NCI-H524 treated with DMSO at 0.1 percent for 48 hours (cell line): ENCODE results near the gene LCP1.

Experiments used
- DNase-seq: peaks from one replicate; lab custom pipeline; 2025; lab: John Stamatoyannopoulos, UW

LCP1 gene

GRCh38 chr13:46101002-46101401, 81.0 kb downstream of the LCP1 start:
- DNase-seq = no peak

GRCh38 chr13:46100191-46100815, 81.7 kb downstream of the LCP1 start:
- no peak for DNase-seq

DNA sequence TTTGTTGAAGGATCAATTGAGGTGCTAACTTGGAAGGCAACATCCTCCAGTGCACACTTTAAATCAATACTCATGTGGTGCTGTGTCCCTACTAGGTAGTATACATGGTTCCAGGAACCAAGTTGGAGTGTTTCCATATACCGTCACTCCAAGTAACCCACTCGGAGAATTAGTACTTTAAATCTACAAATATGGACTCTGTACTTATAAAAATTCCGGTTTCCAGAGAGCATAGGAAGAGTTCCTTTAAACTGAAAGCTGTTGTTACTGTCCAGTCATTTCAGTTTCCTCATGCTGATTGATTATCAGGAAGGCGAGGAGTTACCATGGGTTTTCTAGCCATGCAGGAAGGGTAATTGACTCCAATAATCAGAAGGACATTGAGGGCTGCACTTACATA, 84.3 kb downstream of the LCP1 start:
- no peak for DNase-seq

DNA sequence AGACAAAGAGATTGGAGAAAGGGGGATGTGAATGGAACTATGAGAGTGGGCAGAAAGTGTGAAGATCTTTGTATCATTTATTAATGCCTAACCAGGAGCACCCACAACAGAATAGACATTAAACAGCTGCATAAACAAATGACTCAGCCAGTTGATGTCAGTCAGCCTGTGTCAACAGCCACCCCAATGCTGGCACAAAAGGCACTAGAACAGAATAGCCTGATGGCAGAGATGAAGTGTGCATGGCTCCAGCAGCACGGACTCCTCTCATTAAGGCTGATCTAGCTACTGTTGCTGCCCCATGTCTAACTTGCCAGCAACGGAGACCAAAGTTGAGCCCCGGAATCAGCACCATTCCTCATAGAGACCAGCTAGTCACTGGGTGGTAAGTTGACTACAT, 85.0 kb downstream of the LCP1 start:
- no peak for DNase-seq

- no peak for DNase-seq
Observed at GRCh38 chr13:46094478-46094877, 87.5 kb downstream of the LCP1 start.

- DNase-seq = no peak
Observed at GRCh38 chr13:46088821-46089562, 93.0 kb downstream of the LCP1 start.

- no peak for DNase-seq
Observed at GRCh38 chr13:46087481-46087880, 94.5 kb downstream of the LCP1 start.

DNA sequence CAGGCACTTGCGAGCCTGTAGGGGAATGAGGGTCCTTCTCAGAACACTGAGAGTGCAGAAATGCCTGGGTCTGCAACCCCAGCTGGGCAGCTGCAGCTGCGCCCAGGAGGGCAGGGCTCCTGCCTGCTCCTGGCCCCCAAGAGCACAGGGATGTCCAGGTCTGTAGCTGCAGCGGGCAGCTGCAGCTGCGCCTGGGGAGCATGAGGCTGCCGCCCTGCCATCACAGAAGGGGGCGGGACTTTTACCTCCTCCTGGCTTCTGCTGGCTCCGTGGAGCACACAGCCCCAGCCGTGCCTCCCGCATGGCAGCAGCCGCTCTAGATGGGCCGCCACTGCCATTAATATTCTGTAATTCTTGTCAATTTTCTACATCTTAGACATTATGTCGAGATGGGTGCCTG, 95.0 kb downstream of the LCP1 start:
- no peak for DNase-seq

DNA sequence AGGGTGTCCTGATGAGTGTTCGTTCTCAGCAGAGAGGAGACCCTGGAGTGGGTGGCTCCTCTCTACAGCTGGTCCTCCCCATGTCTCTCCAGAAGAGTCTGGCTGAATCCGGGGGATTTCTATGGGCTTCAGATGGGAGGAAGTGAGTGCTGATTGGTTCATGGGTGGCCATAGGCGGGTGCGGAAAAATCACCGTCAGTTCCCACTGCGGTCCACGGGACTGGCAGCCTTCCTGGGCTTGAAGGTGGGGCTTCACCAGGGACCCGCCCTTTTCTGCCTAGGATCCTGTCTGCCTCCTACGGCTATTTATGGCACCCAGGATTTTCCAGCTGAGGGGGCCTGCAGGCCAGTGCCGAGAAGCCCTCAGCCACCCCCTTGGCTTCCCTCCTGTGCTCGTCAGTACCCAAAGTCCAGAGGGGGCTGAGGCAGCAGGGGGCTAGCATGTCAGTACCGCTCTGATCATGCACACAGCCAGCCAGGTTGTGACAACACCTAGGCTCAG, 95.5 kb downstream of the LCP1 start:
- DNase-seq = no peak

GRCh38 chr13:46085737-46086136, 96.2 kb downstream of the LCP1 start:
- DNase-seq = no peak

DNA sequence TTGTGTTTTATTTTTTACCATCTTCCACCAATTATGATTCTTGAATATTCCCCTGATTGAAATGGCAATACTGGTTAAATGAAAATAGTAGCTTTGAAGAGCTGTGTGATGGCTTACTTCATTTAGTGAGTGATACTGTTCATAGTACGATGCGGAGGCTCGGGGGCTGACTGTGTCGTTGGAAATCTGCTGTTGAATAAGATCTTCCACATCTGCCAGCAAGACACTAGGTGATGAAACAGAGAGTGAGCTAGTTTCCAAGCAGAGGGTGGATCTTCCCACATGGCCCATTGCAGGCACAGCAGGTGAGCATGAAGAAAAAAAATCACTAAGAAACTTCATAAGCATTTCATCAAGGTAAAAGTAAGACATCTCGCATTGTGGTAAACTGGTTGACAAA, 99.7 kb downstream of the LCP1 start:
- DNase-seq = no peak

- DNase-seq = no peak
Observed at GRCh38 chr13:46079770-46080169, 102.2 kb downstream of the LCP1 start.

DNA sequence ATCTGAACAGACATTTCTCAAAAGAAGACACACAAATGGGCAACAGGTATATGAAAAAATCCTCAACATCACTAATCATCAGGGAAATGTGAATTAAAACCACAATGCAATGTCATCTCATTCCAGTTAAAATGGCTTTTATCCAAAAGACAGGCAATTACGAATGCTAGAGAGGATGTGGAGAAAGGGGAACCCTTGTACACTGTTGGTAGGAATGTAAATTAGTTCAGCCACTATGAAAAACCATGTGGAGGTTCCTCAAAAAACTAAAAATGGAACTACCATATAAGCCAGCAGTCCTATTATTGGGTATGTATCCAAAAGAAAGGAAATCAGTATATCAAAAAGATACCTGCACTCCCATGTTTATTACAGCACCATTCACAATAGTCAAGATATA, 104.7 kb downstream of the LCP1 start:
- no peak for DNase-seq

DNA sequence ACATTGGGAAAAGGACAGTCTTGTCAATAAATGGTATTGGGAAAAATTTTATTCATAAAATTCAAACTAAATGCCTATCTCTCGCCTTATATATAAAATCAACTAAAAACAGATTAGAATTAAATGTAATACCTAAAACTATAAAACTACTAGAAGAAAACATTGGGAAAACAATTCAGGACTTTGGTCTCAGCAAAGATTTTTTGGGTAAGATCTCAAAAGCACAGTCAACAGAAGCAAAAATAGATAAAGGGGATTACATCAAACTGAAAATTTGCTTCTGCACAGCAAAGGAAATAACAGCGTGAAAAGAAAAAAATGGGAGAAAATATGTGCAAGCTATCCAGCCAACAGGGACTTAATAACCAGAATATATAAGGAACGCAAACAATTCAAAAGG, 105.2 kb downstream of the LCP1 start:
- DNase-seq = no peak
